Measurements from ENCODE around the gene BRD3. TPM values are rescaled to one million over a fixed set of nuclear protein-coding genes. Genes with fewer than 3 reads are reported as not detected.

Gene BRD3
- total RNA-seq, 1 experiment from 2014 or later = 108 TPM

- TF ChIP-seq ZNF532 (CRISPR knock-in tag; IDR thresholded peaks at IDR 0.05; ENCODE audit: borderline replicate concordance) (no peak), NR1H2 (CRISPR knock-in tag; IDR thresholded peaks at IDR 0.05) (no peak), ATF2 (CRISPR knock-in tag; IDR thresholded peaks at IDR 0.05; ENCODE audit: borderline replicate concordance, low read depth) (no peak)
Measured at GRCh38 chr9:134028076-134028475, 39.8 kb downstream of the BRD3 start (continued).

- Mint-ChIP-seq H3K27me3 (ENCODE audit: low read depth) (no peaks in the 10 kb centered on the region), H3K36me3 (peaks cover 9% of the 10 kb centered on the region), H3K4me3 (peak overlapping the region; percentile 68; the same call in 1 of the 2 replicates), H3K9me3 (no peaks in the 10 kb centered on the region), H3K4me1 (peaks cover 10% of the 10 kb centered on the region; the same call in 1 of the 2 replicates), H3K27ac (no peak overlapping the region)
- TF ChIP-seq TCF7 (CRISPR knock-in tag; IDR thresholded peaks at IDR 0.05; ENCODE audit: low read depth) (no peak), ESRRA (CRISPR knock-in tag; IDR thresholded peaks at IDR 0.05; ENCODE audit: borderline replicate concordance) (no peak), NFATC4 (CRISPR knock-in tag; IDR thresholded peaks at IDR 0.05) (no peak), FOXP1 (CRISPR knock-in tag; IDR thresholded peaks at IDR 0.05; ENCODE audit: borderline replicate concordance) (no peak), FOXJ3 (CRISPR knock-in tag; IDR thresholded peaks at IDR 0.05; ENCODE audit: borderline replicate concordance) (no peak), ZMAT4 (CRISPR knock-in tag; IDR thresholded peaks at IDR 0.05) (no peak), EMX1 (CRISPR knock-in tag; IDR thresholded peaks at IDR 0.05) (no peak), E2F4 (CRISPR knock-in tag; IDR thresholded peaks at IDR 0.05; ENCODE audit: borderline replicate concordance, low read depth) (no peak), TEAD4 (CRISPR knock-in tag; IDR thresholded peaks at IDR 0.05) (no peak), ETV6 (CRISPR knock-in tag; IDR thresholded peaks at IDR 0.05) (no peak), ZBTB21 (CRISPR knock-in tag; IDR thresholded peaks at IDR 0.05; ENCODE audit: borderline replicate concordance) (no peak), ARID4B (CRISPR knock-in tag; IDR thresholded peaks at IDR 0.05; ENCODE audit: borderline replicate concordance) (no peak), RORB (CRISPR knock-in tag; IDR thresholded peaks at IDR 0.05) (no peak), HMGA2 (CRISPR knock-in tag; IDR thresholded peaks at IDR 0.05) (no peak), NFYB (CRISPR knock-in tag; conservative IDR thresholded peaks at IDR 0.05; ENCODE audit: low read depth) (no peak)
- ChIA-PET CTCF (no interaction called here), POLR2A (no interaction called here)
- ATAC-seq = no peak
- DNase-seq (ENCODE audit: low spot score) = no peak
Measured at GRCh38 chr9:134027561-134027960, 40.3 kb downstream of the BRD3 start.
